SU-DHL-6 (cell line): Measurements from ENCODE around the gene BRD9.
"Not testable (repeated sequence)": the region's sequence is repeated elsewhere in the genome, so short reads cannot be mapped to it uniquely, and the experiment has no call there.

Experiments
- H2AFZ ChIP-seq: fragments of 200-600 bp; sonication (generic); 2 replicates; pipeline ENCODE4 v1.6.1; 2014; ENCODE audit warnings: low read depth, mild to moderate bottlenecking, moderate library complexity, mixed read lengths, antibody characterized with exemption, low read length; ENCODE audit not compliant: severe bottlenecking
- H3F3A ChIP-seq: fragments of 200-600 bp; shearing (Covaris generic); 2 replicates; pipeline ENCODE4 v1.6.0; 2016; ENCODE audit warnings: antibody characterized with exemption, mild to moderate bottlenecking; ENCODE audit not compliant: insufficient read depth
- H3K27ac ChIP-seq: fragments of 200-600 bp; sonication (generic); 2 replicates; pipeline ENCODE4 v1.5.1; 2016; ENCODE audit warnings: low read depth, mild to moderate bottlenecking, low read length, moderate library complexity, mixed read lengths
- H3K27me3 ChIP-seq: fragments of 200-600 bp; sonication (generic), shearing (Covaris generic); 2 replicates; pipeline ENCODE4 v1.6.0; 2014; ENCODE audit warnings: mild to moderate bottlenecking, low read length
- H3K36me3 ChIP-seq: fragments of 200-600 bp; sonication (generic); 2 replicates; pipeline ENCODE4 v1.6.1; 2014; ENCODE audit warnings: mild to moderate bottlenecking, low read length, mixed read lengths
- H3K4me2 ChIP-seq: fragments of 300-600, 200-600 bp; shearing (Covaris generic), sonication (generic); 2 replicates; pipeline ENCODE4 v1.6.0; 2014; ENCODE audit warnings: low read length, low read depth, mild to moderate bottlenecking; ENCODE audit not compliant: poor library complexity, severe bottlenecking
- H3K4me3 ChIP-seq: fragments of 200-600 bp; sonication (generic); 2 replicates; pipeline ENCODE4 v1.5.1; 2014; ENCODE audit warnings: antibody characterized with exemption, low read length, mild to moderate bottlenecking, mixed read lengths; ENCODE audit not compliant: insufficient read depth, poor library complexity, severe bottlenecking
- H3K79me2 ChIP-seq: fragments of 200-600 bp; sonication (generic); 2 replicates; pipeline ENCODE4 v1.6.1; 2014; ENCODE audit warnings: mild to moderate bottlenecking, low read length, moderate library complexity; ENCODE audit not compliant: insufficient read depth
- H3K9ac ChIP-seq: fragments of 200-600 bp; sonication (generic); 2 replicates; pipeline ENCODE4 v1.7.0; 2014; ENCODE audit warnings: mild to moderate bottlenecking, low read length
- H3K9me2 ChIP-seq: fragments of 200-600 bp; sonication (generic); replicated peaks from 2 replicates; pipeline ENCODE4 v1.6.1; 2014; ENCODE audit warnings: low read length; ENCODE audit not compliant: insufficient read depth
- H3K9me3 ChIP-seq: fragments of 200-600 bp; sonication (generic); 2 replicates; pipeline ENCODE4 v1.6.1; 2014; ENCODE audit warnings: low read length, mixed read lengths; ENCODE audit not compliant: insufficient read depth
- H4K20me1 ChIP-seq: fragments of 200-600 bp; sonication (generic); 2 replicates; pipeline ENCODE4 v1.6.1; 2014; ENCODE audit warnings: low read depth, mild to moderate bottlenecking, antibody characterized with exemption, low read length, moderate library complexity, mixed read lengths
- EZH2phosphoT487 ChIP-seq: fragments of 200-600 bp; sonication (generic), shearing (Covaris generic); conservative IDR thresholded peaks from 2 replicates; pipeline ENCODE4 v1.6.1; 2018; ENCODE audit warnings: mild to moderate bottlenecking, antibody characterized with exemption, low read length, moderate library complexity, mixed read lengths
- TF ChIP-seq, protein P1 (sequence below): fragments of 200-600 bp; sonication (generic); IDR thresholded peaks from one replicate; pipeline ENCODE4 v1.5.1; 2017; ENCODE audit warnings: antibody characterized with exemption, mild to moderate bottlenecking, low read length, moderate library complexity; ENCODE audit not compliant: insufficient read depth, poor library complexity, severe bottlenecking

The BRD9 gene

DNA sequence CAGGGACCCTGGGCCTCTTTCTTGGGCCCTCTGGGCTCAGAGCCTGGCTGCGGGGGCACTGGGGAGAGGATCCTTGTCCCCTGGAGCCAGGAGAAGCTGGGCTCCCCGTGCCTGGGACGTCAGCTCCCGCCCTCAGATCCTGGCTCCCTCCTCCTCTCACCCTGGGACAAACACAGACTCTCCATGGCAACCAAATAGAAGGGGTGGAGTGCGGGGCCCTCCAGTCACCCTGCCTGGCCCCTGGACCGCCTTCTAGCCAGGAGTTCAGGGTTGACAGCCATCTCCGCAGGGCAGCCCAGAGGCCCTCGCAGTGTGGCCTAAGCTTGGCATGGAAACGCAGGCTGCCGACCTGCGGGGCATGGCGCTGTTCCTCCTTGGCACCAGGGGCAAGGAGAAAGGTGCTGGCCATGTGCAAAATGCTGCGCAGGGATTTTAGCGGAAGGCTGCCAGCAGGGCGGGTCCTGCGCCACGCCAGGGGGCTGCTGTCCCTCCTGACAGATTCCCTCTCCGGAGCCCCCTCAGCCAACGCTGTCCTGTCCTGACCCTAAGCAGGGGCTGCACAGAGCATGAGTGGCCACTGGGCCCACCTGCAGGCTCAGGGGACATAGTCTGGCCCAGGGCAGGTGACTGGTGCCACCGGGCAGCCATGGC, 42.8 kb downstream of the BRD9 start:
- Histone ChIP-seq H3K4me3 (no peak overlapping the region), H3K9me2 (no peaks in the 10 kb centered on the region), H3K36me3 (no peaks in the 10 kb centered on the region), H2AFZ (no peak overlapping the region), H3K79me2 (no peaks in the 10 kb centered on the region), H4K20me1 (no peaks in the 10 kb centered on the region), H3K4me2 (no peak overlapping the region), H3F3A (no peaks in the 10 kb centered on the region), H3K27ac (no peak overlapping the region), H3K9ac (no peak overlapping the region), H3K9me3 (no peaks in the 10 kb centered on the region), H3K27me3 (no peaks in the 10 kb centered on the region)
- TF ChIP-seq, protein P1, sequence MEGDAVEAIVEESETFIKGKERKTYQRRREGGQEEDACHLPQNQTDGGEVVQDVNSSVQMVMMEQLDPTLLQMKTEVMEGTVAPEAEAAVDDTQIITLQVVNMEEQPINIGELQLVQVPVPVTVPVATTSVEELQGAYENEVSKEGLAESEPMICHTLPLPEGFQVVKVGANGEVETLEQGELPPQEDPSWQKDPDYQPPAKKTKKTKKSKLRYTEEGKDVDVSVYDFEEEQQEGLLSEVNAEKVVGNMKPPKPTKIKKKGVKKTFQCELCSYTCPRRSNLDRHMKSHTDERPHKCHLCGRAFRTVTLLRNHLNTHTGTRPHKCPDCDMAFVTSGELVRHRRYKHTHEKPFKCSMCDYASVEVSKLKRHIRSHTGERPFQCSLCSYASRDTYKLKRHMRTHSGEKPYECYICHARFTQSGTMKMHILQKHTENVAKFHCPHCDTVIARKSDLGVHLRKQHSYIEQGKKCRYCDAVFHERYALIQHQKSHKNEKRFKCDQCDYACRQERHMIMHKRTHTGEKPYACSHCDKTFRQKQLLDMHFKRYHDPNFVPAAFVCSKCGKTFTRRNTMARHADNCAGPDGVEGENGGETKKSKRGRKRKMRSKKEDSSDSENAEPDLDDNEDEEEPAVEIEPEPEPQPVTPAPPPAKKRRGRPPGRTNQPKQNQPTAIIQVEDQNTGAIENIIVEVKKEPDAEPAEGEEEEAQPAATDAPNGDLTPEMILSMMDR, result no peak
- TF ChIP-seq EZH2phosphoT487, result no peak

DNA sequence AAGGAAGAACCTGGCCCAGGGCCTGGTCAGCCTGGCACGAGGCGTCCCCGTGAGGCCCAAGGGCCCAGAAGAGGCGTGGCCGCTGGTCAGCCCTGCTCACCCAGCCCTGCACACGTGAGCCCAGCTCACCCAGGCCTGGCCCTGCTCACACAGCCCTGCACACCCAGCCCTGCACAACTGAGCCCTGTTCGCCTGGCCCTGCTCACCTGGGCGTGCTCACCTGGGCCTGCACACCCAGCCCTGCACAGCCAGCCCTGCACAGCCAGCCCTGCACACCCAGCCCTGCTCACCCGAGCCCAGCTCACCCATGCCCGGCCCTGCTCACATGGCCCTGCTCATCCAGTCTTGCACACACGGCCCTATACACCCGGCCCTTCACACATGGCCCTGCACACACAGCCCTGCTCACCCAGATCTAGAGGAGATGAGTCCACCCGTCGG, 43.9 kb downstream of the BRD9 start:
- Histone ChIP-seq H4K20me1 (no peaks in the 10 kb centered on the region), H3K9ac (no peak overlapping the region), H3K27me3 (no peaks in the 10 kb centered on the region), H3K9me3 (no peaks in the 10 kb centered on the region), H2AFZ (no peak overlapping the region), H3F3A (no peaks in the 10 kb centered on the region), H3K36me3 (no peaks in the 10 kb centered on the region), H3K79me2 (no peaks in the 10 kb centered on the region), H3K9me2 (no peaks in the 10 kb centered on the region), H3K4me3 (no peak overlapping the region), H3K27ac (no peak overlapping the region), H3K4me2 (no peak overlapping the region)
- TF ChIP-seq, protein P1, result no peak
- TF ChIP-seq EZH2phosphoT487, result no peak

DNA sequence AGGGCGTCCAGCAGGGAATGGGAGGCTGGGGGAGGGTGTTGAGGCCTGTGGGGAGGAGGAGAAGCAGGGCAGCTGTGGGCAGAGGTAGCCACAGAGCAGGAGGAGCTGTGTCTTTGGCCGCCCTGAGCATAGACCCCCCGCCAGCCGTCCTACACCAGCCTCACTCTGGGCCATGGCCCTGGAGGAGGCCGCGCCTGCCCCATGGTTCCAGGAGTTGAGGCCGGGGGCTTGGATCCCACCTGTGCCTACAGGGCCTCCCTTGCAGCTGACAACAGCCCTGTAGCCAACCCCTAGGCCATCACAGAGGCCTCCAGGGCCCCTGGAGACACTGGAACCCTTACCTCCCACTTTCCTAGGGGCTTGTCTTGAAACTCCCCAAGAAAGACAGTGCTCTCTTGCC, 44.9 kb downstream of the BRD9 start:
- not testable (repeated sequence) for H3K36me3 ChIP-seq, H3K9ac ChIP-seq, H3F3A ChIP-seq, H2AFZ ChIP-seq, H3K9me3 ChIP-seq, H3K9me2 ChIP-seq, H3K4me2 ChIP-seq, H3K27ac ChIP-seq, H3K79me2 ChIP-seq, H4K20me1 ChIP-seq, H3K4me3 ChIP-seq, H3K27me3 ChIP-seq

DNA sequence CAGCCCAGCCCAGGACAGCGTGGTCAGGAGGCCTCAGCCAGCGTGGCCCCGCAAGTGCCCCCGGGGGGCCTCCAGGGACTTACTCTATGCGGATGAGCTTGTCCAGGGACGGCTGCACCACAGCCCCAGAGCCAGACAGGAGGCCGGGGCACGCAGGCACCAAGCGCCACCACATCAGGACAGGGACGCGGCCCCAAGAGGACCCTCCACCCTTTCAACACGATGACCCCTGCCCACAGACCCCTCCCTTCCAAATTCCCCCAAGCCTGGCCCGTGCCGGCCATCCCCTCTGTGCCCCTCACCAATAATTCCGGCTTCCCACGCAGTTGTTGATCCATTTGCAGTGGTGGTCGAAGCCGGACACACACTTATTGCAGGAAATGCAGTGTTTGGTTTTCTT, 45.4 kb downstream of the BRD9 start:
- H4K20me1 ChIP-seq, H3F3A ChIP-seq, H3K27me3 ChIP-seq, H3K9ac ChIP-seq, H3K79me2 ChIP-seq, H3K9me3 ChIP-seq, H2AFZ ChIP-seq, H3K9me2 ChIP-seq, H3K27ac ChIP-seq, H3K36me3 ChIP-seq, H3K4me2 ChIP-seq, H3K4me3 ChIP-seq: not testable (repeated sequence)

DNA sequence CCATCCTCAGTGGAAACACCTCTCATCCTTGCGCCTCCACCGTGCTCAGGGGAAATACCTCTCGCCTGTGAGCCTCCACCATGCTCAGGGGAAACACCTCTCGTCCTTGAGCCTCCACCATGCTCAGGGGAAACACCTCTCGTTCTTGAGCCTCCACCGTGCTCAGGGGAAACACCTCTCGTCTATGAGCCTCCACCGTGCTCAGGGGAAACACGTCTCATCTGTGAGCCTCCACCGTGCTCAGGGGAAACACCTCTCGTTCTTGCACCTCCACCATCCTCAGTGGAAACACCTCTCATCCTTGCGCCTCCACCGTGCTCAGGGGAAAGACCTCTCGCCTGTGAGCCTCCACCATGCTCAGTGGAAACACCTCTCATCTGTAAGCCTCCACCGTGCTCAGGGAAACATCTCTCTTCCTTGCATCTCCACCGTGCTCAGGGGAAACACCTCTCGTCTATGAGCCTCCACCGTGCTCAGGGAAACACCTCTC, 46.0 kb downstream of the BRD9 start:
- H3K9ac ChIP-seq, H3F3A ChIP-seq, H3K4me2 ChIP-seq, H4K20me1 ChIP-seq, H3K27me3 ChIP-seq, H3K4me3 ChIP-seq, H3K9me2 ChIP-seq, H3K27ac ChIP-seq, H3K36me3 ChIP-seq, H3K79me2 ChIP-seq, H3K9me3 ChIP-seq, H2AFZ ChIP-seq: not testable (repeated sequence)

DNA sequence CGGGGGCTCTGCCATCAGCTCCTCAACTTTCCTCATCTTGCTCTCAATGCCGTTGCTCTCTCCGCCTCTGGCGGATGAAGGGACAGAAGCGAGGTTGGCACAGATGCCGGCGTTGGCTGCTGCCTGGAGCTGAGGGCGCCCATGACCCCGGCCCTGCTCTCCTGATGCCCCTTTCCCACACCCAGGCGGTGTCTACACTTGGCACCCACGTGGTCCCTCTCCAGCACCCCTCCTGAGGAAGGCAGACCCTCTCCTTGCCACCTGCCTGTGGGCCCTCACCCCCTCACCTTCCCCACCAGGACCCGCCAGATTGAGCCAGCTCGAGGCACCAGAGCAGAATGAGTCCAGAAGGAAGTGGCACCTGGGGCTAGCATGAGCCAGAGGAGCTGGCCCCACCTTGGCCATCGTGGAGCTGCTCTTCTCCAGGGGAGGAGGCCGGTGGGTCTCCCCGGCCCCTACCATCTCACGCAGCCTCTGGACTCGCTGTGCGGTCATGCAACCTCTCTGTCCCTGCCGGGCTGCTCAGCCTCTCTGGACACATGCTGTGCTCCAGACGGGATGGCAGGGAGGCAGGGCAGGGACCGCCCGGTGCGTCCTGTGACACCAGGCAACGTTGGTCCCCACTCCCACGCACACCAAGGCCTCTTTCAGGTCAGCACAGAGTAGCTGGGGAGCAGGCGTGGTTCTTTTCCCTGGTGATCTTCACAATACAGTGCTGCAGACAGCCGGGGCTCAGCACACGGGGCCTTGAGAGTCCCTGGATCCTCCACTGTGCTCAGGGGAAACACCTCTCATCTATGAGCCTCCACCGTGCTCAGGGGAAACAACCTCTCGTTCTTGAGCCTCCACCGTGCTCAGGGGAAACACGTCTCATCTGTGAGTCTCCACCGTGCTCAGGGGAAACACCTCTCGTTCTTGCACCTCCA, 46.7 kb downstream of the BRD9 start:
- not testable (repeated sequence) for H3K27me3 ChIP-seq, H3K27ac ChIP-seq, H3K4me2 ChIP-seq, H3K79me2 ChIP-seq, H3K9me3 ChIP-seq, H3K9ac ChIP-seq, H4K20me1 ChIP-seq, H3K9me2 ChIP-seq, H3K36me3 ChIP-seq, H2AFZ ChIP-seq, H3K4me3 ChIP-seq, H3F3A ChIP-seq
